ENCODE measurements around the gene CAMKK1.

The CAMKK1 gene

GRCh38 chr17:3896108-3896967 is 3.5 kb upstream of the CAMKK1 start:
- DNase-seq, result peak in 3 of 14 donors; percentile 41 to 43 (median 42)

- DNase-seq, result no peak
Measured at GRCh38 chr17:3895354-3895753, 2.5 kb upstream of the CAMKK1 start.

GRCh38 chr17:3894911-3895343 is 2.1 kb upstream of the CAMKK1 start:
- DNase-seq, result peak in 3 of 14 donors; percentile 19 to 30 (median 30)

- DNase-seq, result no peak
Measured at GRCh38 chr17:3894188-3894587, 1.3 kb upstream of the CAMKK1 start.

GRCh38 chr17:3893720-3894116 is 865 bp upstream of the CAMKK1 start:
- no peak for DNase-seq

- peak in 12 of 14 donors; percentile 10 to 84 (median 38) for DNase-seq
Measured at GRCh38 chr17:3892095-3892998, 506 bp downstream of the CAMKK1 start.

- no peak for DNase-seq
Measured at GRCh38 chr17:3891626-3892094, 1.2 kb downstream of the CAMKK1 start.

- DNase-seq, result peak in 1 of 14 donors; percentile 56
Measured at GRCh38 chr17:3890878-3891219, 2.0 kb downstream of the CAMKK1 start.

- peak in 2 of 14 donors; percentile 62 to 73 for DNase-seq
Measured at GRCh38 chr17:3890082-3890877, 2.6 kb downstream of the CAMKK1 start.

- DNase-seq, result peak in 1 of 14 donors; percentile 61
Measured at GRCh38 chr17:3889325-3890012, 3.4 kb downstream of the CAMKK1 start.

GRCh38 chr17:3888343-3889171 is 4.3 kb downstream of the CAMKK1 start:
- peak in 3 of 14 donors; percentile 12 to 95 (median 53) for DNase-seq

GRCh38 chr17:3887804-3888203 is 5.0 kb downstream of the CAMKK1 start:
- DNase-seq, result no peak

- no peak for DNase-seq
Measured at GRCh38 chr17:3887394-3887793, 5.5 kb downstream of the CAMKK1 start.

GRCh38 chr17:3886776-3887175 is 6.1 kb downstream of the CAMKK1 start:
- DNase-seq, result peak in 7 of 14 donors; percentile 16 to 49 (median 27)

- DNase-seq, result no peak
Measured at GRCh38 chr17:3885970-3886369, 6.9 kb downstream of the CAMKK1 start.

- peak in 2 of 14 donors; percentile 40 to 51 for DNase-seq
Measured at GRCh38 chr17:3885271-3885670, 7.6 kb downstream of the CAMKK1 start.

- no peak for DNase-seq
Measured at GRCh38 chr17:3884188-3884587, 8.7 kb downstream of the CAMKK1 start.

- no peak for DNase-seq
Measured at GRCh38 chr17:3882276-3882675, 10.6 kb downstream of the CAMKK1 start.

GRCh38 chr17:3880983-3881382 is 11.9 kb downstream of the CAMKK1 start:
- DNase-seq, result no peak

- DNase-seq, result no peak
Measured at GRCh38 chr17:3879591-3880417, 13.0 kb downstream of the CAMKK1 start.
